ENCODE results near the gene PCMTD2. TPM values are rescaled to one million over a fixed set of nuclear protein-coding genes. Genes with fewer than 3 reads are reported as not detected.

The PCMTD2 gene
- total and polyA plus RNA-seq, 2 donors from 2014 or later: 25.0 to 53.8 TPM

- TF ChIP-seq CTCF (IDR thresholded peaks at IDR 0.05; ENCODE audit: borderline replicate concordance, extremely low read depth, insufficient read depth): no peak
- Histone ChIP-seq H3K4me1 (ENCODE audit: control insufficient read depth in 2 of 3, insufficient read depth in 2 of 3, low read depth in 1 of 3, low read length in 3 of 3) (peaks cover 0 to 16% (median 16%) of the 10 kb centered on the region in 3 donors), H3K36me3 (ENCODE audit: control insufficient read depth in 2 of 3, insufficient read depth in 3 of 3, low read length in 3 of 3) (no peaks in the 10 kb centered on the region), H3K9me3 (ENCODE audit: control insufficient read depth in 2 of 3, insufficient read depth in 1 of 3, low read length in 3 of 3) (no peaks in the 10 kb centered on the region), H3K4me3 (ENCODE audit: low read length in 3 of 3) (peak overlapping the region in 2 of 3 donors; percentile 64 to 67), H3K27ac (ENCODE audit: low read depth in 2 of 2, low read length in 2 of 2) (peak overlapping the region; percentile 67 to 91), H3K27me3 (ENCODE audit: control insufficient read depth, insufficient read depth, low read length) (no peaks in the 10 kb centered on the region), H3K9ac (ENCODE audit: low read length in 3 of 3) (peak overlapping the region in 2 of 3 donors; percentile 65 to 69)
- DNase-seq (no peak), FAIRE-seq (no peak)
- intact Hi-C loops (cut with DNase I): no loop called here
Measured at GRCh38 chr20:64254571-64255360, 782 bp upstream of the PCMTD2 start.

- no peak for FAIRE-seq
- Histone ChIP-seq H3K27me3 (ENCODE audit: control insufficient read depth, insufficient read depth, low read length) (no peaks in the 10 kb centered on the region), H3K4me3 (ENCODE audit: low read length in 3 of 3) (peak overlapping the region; percentile 82 to 88 (median 84)), H3K36me3 (ENCODE audit: control insufficient read depth in 2 of 3, insufficient read depth in 3 of 3, low read length in 3 of 3) (no peaks in the 10 kb centered on the region), H3K9ac (ENCODE audit: low read length in 3 of 3) (peak overlapping the region; percentile 57 to 73 (median 58)), H3K4me1 (ENCODE audit: control insufficient read depth in 2 of 3, insufficient read depth in 2 of 3, low read depth in 1 of 3, low read length in 3 of 3) (peaks cover 0 to 24% (median 22%) of the 10 kb centered on the region in 3 donors), H3K9me3 (ENCODE audit: control insufficient read depth in 2 of 3, insufficient read depth in 1 of 3, low read length in 3 of 3) (no peaks in the 10 kb centered on the region), H3K27ac (ENCODE audit: low read depth in 2 of 2, low read length in 2 of 2) (peak overlapping the region; percentile 67 to 69)
- TF ChIP-seq CTCF (IDR thresholded peaks at IDR 0.05; ENCODE audit: borderline replicate concordance, extremely low read depth, insufficient read depth): no peak
- DNase-seq: peak in 2 of 5 donors; percentile 7 to 10
- intact Hi-C loops (cut with DNase I): no loop called here
Measured at GRCh38 chr20:64256282-64256935, 861 bp downstream of the PCMTD2 start.

- intact Hi-C loops (cut with DNase I): no loop called here
- H3K4me3 ChIP-seq (ENCODE audit: low read length in 3 of 3): peak overlapping the region in 2 of 3 donors; percentile 84 to 88
Measured at GRCh38 chr20:64257107-64257757, 1.7 kb downstream of the PCMTD2 start.

More at GRCh38 chr20:64257107-64257757, 1.7 kb downstream of the PCMTD2 start:
- Histone ChIP-seq H3K4me1 (ENCODE audit: control insufficient read depth in 2 of 3, insufficient read depth in 2 of 3, low read depth in 1 of 3, low read length in 3 of 3) (peaks cover 0 to 29% (median 29%) of the 10 kb centered on the region in 3 donors), H3K27ac (ENCODE audit: low read depth in 2 of 2, low read length in 2 of 2) (peak overlapping the region in 1 of 2 donors; percentile 15), H3K36me3 (ENCODE audit: control insufficient read depth in 2 of 3, insufficient read depth in 3 of 3, low read length in 3 of 3) (no peaks in the 10 kb centered on the region), H3K9me3 (ENCODE audit: control insufficient read depth in 2 of 3, insufficient read depth in 1 of 3, low read length in 3 of 3) (no peaks in the 10 kb centered on the region), H3K9ac (ENCODE audit: low read length in 3 of 3) (peak overlapping the region in 2 of 3 donors; percentile 58 to 73), H3K27me3 (ENCODE audit: control insufficient read depth, insufficient read depth, low read length) (no peaks in the 10 kb centered on the region)
- FAIRE-seq (no peak), DNase-seq (no peak)
- no peak for TF ChIP-seq CTCF (IDR thresholded peaks at IDR 0.05; ENCODE audit: borderline replicate concordance, extremely low read depth, insufficient read depth)

Data from kidney (tissue), 14 donors.